Mesothelial cell of epicardium (in vitro differentiated cells): Measurements from ENCODE around the gene TASOR2. TPM values are rescaled to one million over a fixed set of nuclear protein-coding genes. Genes with fewer than 3 reads are reported as not detected.
A peak's percentile ranks its signal among the peaks of the same experiment; 100 is the strongest.

ENCODE experiments used
- DNase-seq, 2 experiments: peaks; one replicate each; pipeline ENCODE4 v3.0.0; 2021; ENCODE audit warnings: low spot score in 2 of 2; ENCODE audit not compliant: unreplicated experiment in 2 of 2
- H3K27ac Mint-ChIP-seq: 2 replicates; pipeline ENCODE4 v1.8.0; 2021; ENCODE audit warnings: mixed read lengths
- H3K27me3 Mint-ChIP-seq: 2 replicates; pipeline ENCODE4 v1.8.0; 2021; ENCODE audit warnings: low read depth, mixed read lengths
- H3K36me3 Mint-ChIP-seq: 2 replicates; pipeline ENCODE4 v1.8.0; 2021; ENCODE audit warnings: mixed read lengths
- H3K4me1 Mint-ChIP-seq: 2 replicates; pipeline ENCODE4 v1.8.0; 2021; ENCODE audit warnings: mixed read lengths
- H3K4me3 Mint-ChIP-seq: 2 replicates; pipeline ENCODE4 v1.8.0; 2021; ENCODE audit warnings: mild to moderate bottlenecking, moderate library complexity, mixed read lengths
- H3K9me3 Mint-ChIP-seq: 2 replicates; pipeline ENCODE4 v1.8.0; 2021; ENCODE audit warnings: mixed read lengths
- CTCF ChIP-seq: fragments of 200-600 bp; sonication (generic); IDR thresholded peaks from one replicate; pipeline ENCODE4 v1.5.0; 2021; ENCODE audit warnings: antibody characterized with exemption; ENCODE audit not compliant: unreplicated experiment
- total RNA-seq: library from RNA; stranded (reverse); gene quantifications from 3 replicates; pipeline ENCODE4 v1.2.1, GENCODE V29; 2021

TASOR2 gene
- total RNA-seq, 1 donor from 2014 or later = 90.1 TPM

- Mint-ChIP-seq H3K4me3 (no peak overlapping the region), H3K4me1 (peaks cover 3% of the 10 kb centered on the region), H3K27ac (peak overlapping the region; percentile 82), H3K9me3 (no peaks in the 10 kb centered on the region), H3K27me3 (no peaks in the 10 kb centered on the region), H3K36me3 (peaks cover 24% of the 10 kb centered on the region)
- DNase-seq = no peak
- no peak for TF ChIP-seq CTCF
Measured at GRCh38 chr10:5650664-5651387, 33.8 kb upstream of the TASOR2 start.

DNA sequence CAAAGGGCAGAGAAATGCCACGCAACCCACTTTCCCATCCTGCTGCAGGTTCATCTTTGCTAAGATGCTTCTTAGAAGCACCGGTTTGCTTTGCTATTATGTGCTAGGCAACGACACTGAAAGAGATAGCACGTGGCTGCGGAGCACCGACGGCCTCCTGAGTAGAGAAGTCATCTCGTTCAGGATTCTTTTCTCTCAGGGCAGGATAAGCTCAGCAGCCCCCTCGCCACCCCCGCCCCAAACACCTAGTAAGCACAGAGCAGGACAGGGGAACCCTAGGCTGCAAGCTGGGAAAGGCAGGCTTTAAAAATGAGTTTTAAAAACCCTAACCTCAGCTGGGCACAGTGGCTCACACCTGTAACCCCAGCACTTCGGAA is 33.3 kb upstream of the TASOR2 start:
- H3K4me3 Mint-ChIP-seq = no peak overlapping the region
- H3K36me3 Mint-ChIP-seq = peaks cover 23% of the 10 kb centered on the region
- no peak for TF ChIP-seq CTCF
- no peak for DNase-seq
- no peaks in the 10 kb centered on the region for H3K27me3 Mint-ChIP-seq
- H3K27ac Mint-ChIP-seq = peak overlapping the region; percentile 82
- peaks cover 3% of the 10 kb centered on the region for H3K4me1 Mint-ChIP-seq
- no peaks in the 10 kb centered on the region for H3K9me3 Mint-ChIP-seq

- no peak overlapping the region for H3K4me3 Mint-ChIP-seq
- no peak for DNase-seq
- no peak for TF ChIP-seq CTCF
- H3K27me3 Mint-ChIP-seq = no peaks in the 10 kb centered on the region
- peaks cover 11% of the 10 kb centered on the region for H3K36me3 Mint-ChIP-seq
- no peaks in the 10 kb centered on the region for H3K9me3 Mint-ChIP-seq
- H3K27ac Mint-ChIP-seq = peak overlapping the region; percentile 16
- H3K4me1 Mint-ChIP-seq = peaks cover 3% of the 10 kb centered on the region
Measured at GRCh38 chr10:5652746-5653145, 31.9 kb upstream of the TASOR2 start.

- Mint-ChIP-seq H3K4me1 (peaks cover 6% of the 10 kb centered on the region), H3K4me3 (no peak overlapping the region), H3K9me3 (no peaks in the 10 kb centered on the region), H3K27me3 (no peaks in the 10 kb centered on the region), H3K36me3 (peaks cover 7% of the 10 kb centered on the region), H3K27ac (no peak overlapping the region)
- no peak for TF ChIP-seq CTCF
- no peak for DNase-seq
Measured at GRCh38 chr10:5654218-5654755, 30.4 kb upstream of the TASOR2 start.

DNA sequence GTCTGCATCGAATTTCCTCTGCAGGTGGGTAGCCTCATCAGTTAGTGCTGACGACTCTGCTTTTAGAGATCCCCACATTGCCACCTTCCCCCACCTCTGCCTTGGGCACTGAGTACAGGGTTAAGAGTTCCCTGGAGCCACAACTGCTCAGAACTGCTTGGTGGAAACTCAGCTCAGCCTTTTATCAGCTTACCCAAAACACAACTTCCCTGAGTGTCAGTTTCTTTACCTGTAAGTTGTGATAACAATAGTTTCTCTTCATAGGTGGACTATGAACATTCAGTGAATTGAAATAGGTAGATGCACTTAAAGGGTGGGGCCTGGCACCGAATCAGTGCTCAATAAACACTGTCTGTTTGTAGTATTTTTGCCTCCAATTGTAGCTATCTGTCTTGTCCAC is 29.5 kb upstream of the TASOR2 start:
- no peak for TF ChIP-seq CTCF
- Mint-ChIP-seq H3K27me3 (no peaks in the 10 kb centered on the region), H3K9me3 (no peaks in the 10 kb centered on the region), H3K4me1 (peaks cover 9% of the 10 kb centered on the region), H3K27ac (no peak overlapping the region), H3K36me3 (peaks cover 2% of the 10 kb centered on the region), H3K4me3 (no peak overlapping the region)
- no peak for DNase-seq
